Esophagus mucosa (tissue), 1 donor: ENCODE results near the gene RPS6KB1. TPM values are rescaled to one million over a fixed set of nuclear protein-coding genes. Genes with fewer than 3 reads are reported as not detected.
A peak's percentile ranks its signal among the peaks of the same experiment; 100 is the strongest.
"Not testable (repeated sequence)": the region's sequence is repeated elsewhere in the genome, so short reads cannot be mapped to it uniquely, and the experiment has no call there.

ENCODE experiments used
- ATAC-seq: fragments of 200-7000 bp; cut with Tn5 transposase; one replicate; pipeline ENCODE4 v1.9.1; 2020
- total RNA-seq: library from RNA; stranded (reverse); gene quantifications from one replicate; pipeline ENCODE4 v1.2.4, GENCODE V29; 2023
- donor health status: DM: yes; HTN: yes; CAD: no.

The RPS6KB1 gene
- total RNA-seq, 1 donor from 2014 or later = 36.6 TPM

GRCh38 chr17:59872351-59872750, 20.6 kb upstream of the RPS6KB1 start:
- ATAC-seq = no peak

DNA sequence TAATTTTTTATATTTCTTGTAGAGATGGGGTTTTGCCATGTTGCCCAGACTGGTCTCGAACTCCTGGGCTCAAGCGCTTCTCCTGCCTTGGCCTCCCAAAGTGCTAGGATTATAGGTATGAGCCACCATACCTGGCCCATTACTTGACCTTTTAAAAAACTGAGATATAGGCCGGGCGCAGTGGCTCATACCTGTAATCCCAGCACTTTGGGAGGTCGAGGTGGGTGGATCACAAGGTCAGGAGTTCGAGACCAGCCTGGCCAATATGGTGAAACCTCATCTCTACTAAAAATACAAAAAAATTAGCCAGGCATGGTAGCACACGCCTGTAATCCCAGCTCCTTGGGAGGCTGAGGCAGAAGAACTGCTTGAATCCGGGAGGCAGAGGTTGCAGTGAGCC, 19.5 kb upstream of the RPS6KB1 start:
- ATAC-seq = not testable (repeated sequence)

- no peak for ATAC-seq
Measured at GRCh38 chr17:59874376-59874775, 18.5 kb upstream of the RPS6KB1 start.

DNA sequence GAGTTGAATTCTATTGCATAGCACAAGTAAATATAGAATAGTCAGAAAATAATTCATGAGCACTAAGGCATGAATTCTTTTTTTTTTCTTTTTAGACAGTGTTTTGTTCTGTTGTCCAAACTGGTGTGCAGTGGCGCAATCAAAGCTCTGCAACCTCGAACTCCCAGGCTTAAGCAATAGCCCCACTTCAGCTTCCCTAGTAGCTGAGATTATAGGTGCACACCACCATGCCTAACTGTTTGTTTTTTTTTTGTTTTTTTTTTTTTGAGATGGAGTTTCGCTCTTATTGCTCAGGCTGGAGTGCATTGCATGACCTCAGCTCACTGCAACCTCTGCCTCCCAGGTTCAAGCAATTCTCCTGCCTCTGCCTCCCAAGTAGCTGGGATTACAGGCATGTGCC, 16.8 kb upstream of the RPS6KB1 start:
- ATAC-seq = no peak

DNA sequence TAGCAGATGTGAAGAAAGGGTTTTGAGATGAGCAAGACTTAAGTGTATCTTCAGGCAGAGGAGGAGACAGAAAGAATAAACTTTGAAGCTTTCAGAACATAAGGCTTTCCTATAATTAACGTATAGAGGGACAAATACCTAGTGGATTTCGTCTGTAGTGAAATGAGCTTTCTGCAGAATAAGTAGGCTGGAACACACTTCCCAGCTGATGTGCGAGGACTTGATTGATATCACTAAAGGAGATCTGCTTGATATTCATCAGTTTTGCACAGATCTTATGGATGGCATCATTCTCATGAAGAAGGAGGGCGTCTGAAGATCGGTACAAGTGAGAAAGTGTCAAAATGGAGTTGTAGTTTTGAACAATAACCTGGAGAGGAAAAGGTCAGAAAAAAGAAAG, 15.0 kb upstream of the RPS6KB1 start:
- no peak for ATAC-seq

DNA sequence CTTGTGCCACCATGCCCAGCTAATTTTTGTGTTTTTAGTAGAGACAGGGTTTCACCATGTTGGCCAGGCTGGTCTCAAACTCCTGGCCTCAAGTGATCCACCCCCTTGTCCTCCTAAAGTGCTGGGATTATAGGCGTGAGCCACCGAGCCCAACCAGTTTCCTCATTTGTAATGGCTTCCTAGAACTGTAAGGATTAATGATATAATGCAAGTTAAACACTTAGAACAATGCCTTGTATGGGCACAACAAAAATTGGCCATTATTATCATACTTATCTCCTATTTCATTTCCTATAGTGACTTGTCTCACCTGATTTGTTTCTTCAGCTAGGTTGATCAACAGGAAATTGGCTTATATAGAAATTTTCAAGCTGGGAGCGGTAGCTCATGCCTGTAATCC, 14.3 kb upstream of the RPS6KB1 start:
- ATAC-seq = peak; percentile 88

GRCh38 chr17:59884861-59885260, 8.1 kb upstream of the RPS6KB1 start:
- no peak for ATAC-seq

DNA sequence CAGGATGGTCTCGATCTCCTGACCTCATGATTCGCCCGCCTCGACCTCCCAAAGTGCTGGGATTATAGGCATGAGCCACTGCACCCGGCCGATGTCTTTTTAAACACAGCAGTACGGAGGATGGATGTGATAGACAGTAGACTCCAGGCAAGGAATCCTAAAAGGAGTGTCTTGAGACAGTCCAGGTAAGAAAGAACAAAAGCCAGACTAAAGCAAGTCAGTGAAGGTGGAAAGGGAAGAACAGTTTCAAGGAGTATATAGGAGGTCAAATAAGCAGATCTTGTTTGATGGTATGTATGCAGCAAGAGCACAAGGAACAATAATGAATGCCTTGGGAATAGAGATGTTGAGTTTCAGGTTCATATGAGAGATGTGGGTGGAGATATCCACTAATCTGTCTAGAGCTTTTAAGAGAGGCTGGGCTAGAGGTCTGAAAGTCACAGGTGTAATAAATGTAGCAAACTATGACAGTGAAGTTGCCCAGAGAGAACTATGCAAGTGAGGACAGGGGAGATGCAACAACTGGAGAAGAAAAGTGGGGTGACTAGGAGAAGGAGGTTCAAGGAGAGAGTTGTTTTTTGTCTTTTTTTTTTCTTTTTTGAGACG, 4.7 kb upstream of the RPS6KB1 start:
- ATAC-seq = no peak

GRCh38 chr17:59890720-59891119, 2.2 kb upstream of the RPS6KB1 start:
- peak; percentile 22 for ATAC-seq

- ATAC-seq = peak; percentile 41
Measured at GRCh38 chr17:59892251-59892923, 534 bp upstream of the RPS6KB1 start.

DNA sequence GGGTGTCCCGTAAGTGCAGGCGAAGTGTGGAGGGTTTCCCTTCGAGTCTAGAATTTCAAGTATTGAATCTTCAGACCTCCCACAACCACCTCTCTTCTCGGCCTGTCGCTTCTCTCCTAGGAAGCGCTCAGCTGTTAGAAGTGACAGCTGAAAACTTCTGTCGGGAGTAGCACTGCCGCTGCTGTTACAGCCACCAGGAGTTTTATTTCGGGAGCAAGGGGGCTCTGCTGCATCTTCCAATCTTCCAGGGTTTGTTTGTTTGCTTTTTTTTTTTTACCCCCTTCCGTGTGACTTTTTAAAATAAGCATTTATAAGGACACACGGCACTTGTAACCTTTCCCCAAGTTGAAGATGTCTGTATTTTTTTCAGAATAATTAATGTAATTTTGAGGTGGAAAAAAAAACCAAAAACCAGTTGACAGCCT, 767 bp downstream of the RPS6KB1 start:
- ATAC-seq = no peak

- no peak for ATAC-seq
Measured at GRCh38 chr17:59897090-59897489, 4.2 kb downstream of the RPS6KB1 start.

DNA sequence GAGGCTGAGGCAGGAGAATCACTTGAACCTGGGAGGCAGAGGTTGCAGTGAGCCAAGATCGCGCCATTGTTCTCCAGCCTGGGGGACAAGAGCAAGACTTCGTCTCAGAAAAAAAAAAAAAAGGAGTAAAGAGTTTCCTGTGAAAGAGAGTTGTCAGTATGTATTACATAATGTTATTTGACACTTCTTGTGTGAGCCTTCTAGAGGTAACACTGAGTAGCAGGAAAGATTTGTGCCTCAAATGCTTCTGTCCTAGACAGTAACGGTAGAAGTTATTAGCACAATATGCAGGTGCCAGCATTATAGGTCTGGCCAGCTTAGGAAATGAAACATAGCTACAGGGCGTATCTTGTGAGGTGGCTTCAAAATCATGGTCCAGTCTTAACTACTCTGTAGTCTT, 6.2 kb downstream of the RPS6KB1 start:
- ATAC-seq = no peak

- ATAC-seq = no peak
Measured at GRCh38 chr17:59901604-59902003, 8.7 kb downstream of the RPS6KB1 start.

- ATAC-seq = no peak
Measured at GRCh38 chr17:59903455-59903854, 10.5 kb downstream of the RPS6KB1 start.

DNA sequence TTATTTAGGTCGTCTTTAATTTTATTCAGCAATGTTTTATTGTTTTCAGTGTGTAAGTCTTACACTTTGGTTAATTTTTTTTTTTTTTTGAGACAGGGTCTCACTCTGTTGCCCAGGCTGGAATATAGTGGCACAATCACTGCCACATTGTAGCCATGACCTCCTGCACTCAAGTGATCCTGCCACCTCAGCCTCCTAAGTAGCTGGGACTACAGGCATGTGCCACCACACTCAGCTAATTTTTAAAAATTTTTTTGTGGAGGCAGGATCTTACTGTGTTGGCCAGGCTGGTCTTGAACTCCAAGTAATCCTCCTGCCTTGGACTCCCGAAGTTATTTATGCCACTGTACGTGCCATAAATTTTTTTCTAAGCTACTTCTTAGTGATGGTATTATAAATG, 14.5 kb downstream of the RPS6KB1 start:
- no peak for ATAC-seq

DNA sequence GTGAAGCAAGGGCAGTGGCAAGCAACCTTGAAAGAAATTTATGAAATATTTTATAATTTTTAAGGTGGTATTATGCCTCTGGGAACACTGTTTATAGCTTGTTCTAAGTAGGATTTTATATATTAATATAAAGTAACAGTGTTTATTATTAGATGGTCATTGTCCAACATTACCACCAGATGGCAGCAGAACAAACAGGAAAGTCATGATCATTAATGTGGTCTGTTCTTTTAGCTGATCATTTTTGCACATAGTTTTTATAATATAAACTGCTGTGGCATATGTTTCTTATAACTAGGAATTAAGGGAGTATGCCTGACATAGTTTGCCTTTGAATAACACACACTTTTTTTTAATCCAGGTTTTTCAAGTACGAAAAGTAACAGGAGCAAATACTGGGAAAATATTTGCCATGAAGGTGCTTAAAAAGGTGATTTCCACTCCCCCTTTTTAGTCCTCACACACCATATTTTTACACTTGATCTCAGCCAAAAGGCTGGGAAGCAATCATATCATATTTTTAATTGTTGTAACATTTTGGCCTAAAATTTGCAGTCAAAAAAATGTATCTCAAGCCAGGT, 21.4 kb downstream of the RPS6KB1 start:
- ATAC-seq = peak; percentile 35

DNA sequence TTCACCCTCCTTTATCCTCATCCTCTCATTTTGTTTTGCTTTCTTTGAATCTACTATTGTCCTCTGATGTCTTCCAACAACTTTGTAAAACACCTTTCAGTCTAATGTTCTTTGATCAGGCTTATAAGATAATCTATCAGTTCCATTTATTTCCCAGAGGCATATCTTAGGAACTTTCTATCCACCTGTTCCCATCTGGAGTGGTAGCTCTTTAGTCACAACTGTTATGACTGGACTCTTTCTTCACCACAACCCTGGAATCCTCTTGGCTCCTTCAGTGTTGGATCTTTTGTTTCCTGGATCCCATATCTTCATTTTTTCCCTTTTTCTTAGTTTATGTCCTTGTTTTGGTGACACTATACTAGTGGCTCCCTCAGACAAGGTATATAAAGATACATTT, 23.5 kb downstream of the RPS6KB1 start:
- ATAC-seq = no peak

- ATAC-seq = not testable (repeated sequence)
Measured at GRCh38 chr17:59920637-59921036, 27.7 kb downstream of the RPS6KB1 start.

DNA sequence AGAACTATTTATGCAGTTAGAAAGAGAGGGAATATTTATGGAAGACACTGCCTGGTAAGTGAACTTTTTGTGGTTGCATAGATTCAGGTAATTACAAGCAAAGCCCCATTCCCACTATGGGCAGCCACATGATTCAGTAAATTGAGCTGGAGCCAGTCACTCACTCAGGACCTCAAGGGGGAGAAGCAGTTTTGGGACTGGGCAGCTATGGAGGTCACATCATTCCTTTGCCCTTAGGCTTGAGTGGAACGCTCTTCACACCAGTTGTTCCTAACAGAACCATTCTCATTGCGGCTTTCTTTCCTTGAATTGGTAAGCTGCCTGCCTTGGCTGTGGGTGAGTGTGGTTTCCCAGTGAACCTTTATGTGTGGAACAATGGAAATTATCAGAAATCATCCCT, 37.2 kb downstream of the RPS6KB1 start:
- ATAC-seq = not testable (repeated sequence)

DNA sequence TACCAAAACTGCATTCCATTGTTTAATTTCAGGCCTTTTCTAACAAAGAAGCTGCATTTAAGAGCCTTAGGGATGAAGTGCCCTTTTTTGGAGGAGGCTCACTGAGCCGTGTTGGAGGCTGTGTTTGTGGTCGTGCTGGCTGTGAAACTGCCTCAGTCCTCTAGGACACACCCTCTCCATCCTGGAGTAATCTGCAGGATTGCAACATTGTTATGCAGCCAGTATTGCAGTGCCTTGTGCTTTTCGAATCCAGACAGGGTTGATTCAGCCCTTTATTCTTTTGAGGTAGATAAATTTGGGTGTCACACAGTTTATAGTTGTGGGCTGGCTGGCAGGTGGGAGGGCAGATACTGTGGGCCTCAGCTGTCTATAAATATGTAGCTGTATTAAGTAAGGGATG, 37.8 kb downstream of the RPS6KB1 start:
- peak; percentile 89 for ATAC-seq

DNA sequence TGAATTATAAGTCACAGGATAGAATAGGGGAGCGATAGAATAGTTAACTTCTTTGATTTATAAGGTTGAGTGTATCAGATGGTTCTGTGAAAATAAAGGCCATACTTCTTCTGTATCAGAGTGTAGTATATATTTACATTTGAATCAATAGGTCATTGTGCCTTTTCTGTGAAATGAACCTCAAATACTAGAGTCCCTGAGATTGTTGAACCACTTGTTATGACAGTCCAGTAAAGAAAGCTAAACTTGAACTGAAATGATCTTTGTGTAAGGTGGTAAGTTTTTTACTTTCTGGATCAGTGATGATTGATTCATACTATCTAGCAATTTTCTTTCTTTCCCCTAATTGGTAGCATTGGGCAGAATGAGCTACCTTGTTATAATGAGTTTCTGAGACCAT, 40.4 kb downstream of the RPS6KB1 start:
- ATAC-seq = not testable (repeated sequence)

GRCh38 chr17:59940697-59941096, 47.8 kb downstream of the RPS6KB1 start:
- not testable (repeated sequence) for ATAC-seq

GRCh38 chr17:59941131-59941530, 48.2 kb downstream of the RPS6KB1 start:
- no peak for ATAC-seq
